ENCODE results near the gene TRIM5.

- no peak for TF ChIP-seq RAD51 (IDR thresholded peaks at IDR 0.05)
- TF ChIP-seq SREBF1 (IDR thresholded peaks at IDR 0.05; ENCODE audit: low read length), result no peak
These were observed 64.0 kb downstream of the TRIM5 start for GRCh38 chr11:5620651-5621521.
